ENCODE data around the gene SLC30A2. TPM values are rescaled to one million over a fixed set of nuclear protein-coding genes. Genes with fewer than 3 reads are reported as not detected.

The SLC30A2 gene
- total and polyA plus RNA-seq, 4 donors: 0.11 to 0.26 (median 0.19) TPM; not detected in 1

- H3K36me3 ChIP-seq (ENCODE audit: control insufficient read depth, insufficient read depth, low read length): no peaks in the 10 kb centered on the region
- no peak overlapping the region for H3K4me3 ChIP-seq (ENCODE audit: low read depth, low read length)
- 80% methylated on average over 5 of the region's 5 CpGs for WGBS (ENCODE audit: insufficient coverage)
- DNase-seq (ENCODE audit: low read depth in 4 of 6, low spot score in 6 of 6): no peak
- H3K27ac ChIP-seq (ENCODE audit: low read depth, low read length): no peak overlapping the region
- no peaks in the 10 kb centered on the region for H3K4me1 ChIP-seq (ENCODE audit: control insufficient read depth, insufficient read depth, low read length)
- H3K27me3 ChIP-seq (ENCODE audit: control insufficient read depth, insufficient read depth, low read length): peaks cover 8% of the 10 kb centered on the region
- no peaks in the 10 kb centered on the region for H3K9me3 ChIP-seq (ENCODE audit: control insufficient read depth, insufficient read depth, low read length)
These were observed 12.2 kb upstream of the SLC30A2 start for GRCh38 chr1:26058052-26058595.

DNA sequence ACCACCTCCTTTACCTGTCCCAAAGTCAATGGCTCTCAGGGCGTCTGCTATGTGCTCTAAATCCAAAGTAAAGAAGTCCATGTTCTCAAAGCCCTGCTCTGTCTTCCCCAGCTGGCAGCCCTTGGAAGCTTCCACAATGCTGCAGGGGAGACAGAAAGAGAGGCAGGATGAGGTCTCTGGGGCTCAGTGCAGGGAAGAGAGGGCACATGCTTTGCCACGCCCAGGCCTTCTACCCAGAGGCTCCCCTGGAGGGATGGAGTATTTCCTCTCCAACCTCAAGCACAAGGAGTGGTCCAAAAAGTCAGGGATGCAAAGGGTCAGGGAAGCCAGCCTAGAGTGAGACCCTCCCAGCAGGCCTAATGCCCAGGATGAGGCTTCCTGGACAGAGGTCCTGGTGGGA is 11.3 kb upstream of the SLC30A2 start:
- no peaks in the 10 kb centered on the region for H3K36me3 ChIP-seq (ENCODE audit: control insufficient read depth, insufficient read depth, low read length)
- H3K4me1 ChIP-seq (ENCODE audit: control insufficient read depth, insufficient read depth, low read length): no peaks in the 10 kb centered on the region
- H3K4me3 ChIP-seq (ENCODE audit: low read depth, low read length): no peak overlapping the region
- no peaks in the 10 kb centered on the region for H3K9me3 ChIP-seq (ENCODE audit: control insufficient read depth, insufficient read depth, low read length)
- peaks cover 8% of the 10 kb centered on the region for H3K27me3 ChIP-seq (ENCODE audit: control insufficient read depth, insufficient read depth, low read length)
- 88% methylated on average over 1 of the region's 2 CpGs for WGBS (ENCODE audit: insufficient coverage)
- no peak for DNase-seq (ENCODE audit: low read depth in 4 of 6, low spot score in 6 of 6)
- H3K27ac ChIP-seq (ENCODE audit: low read depth, low read length): no peak overlapping the region

GRCh38 chr1:26055041-26055440 is 9.1 kb upstream of the SLC30A2 start:
- no peaks in the 10 kb centered on the region for H3K36me3 ChIP-seq (ENCODE audit: control insufficient read depth, insufficient read depth, low read length)
- no peaks in the 10 kb centered on the region for H3K4me1 ChIP-seq (ENCODE audit: control insufficient read depth, insufficient read depth, low read length)
- peaks cover 3% of the 10 kb centered on the region for H3K27me3 ChIP-seq (ENCODE audit: control insufficient read depth, insufficient read depth, low read length)
- WGBS (ENCODE audit: insufficient coverage): no CpG with 5 or more reads among the region's 2 CpGs
- no peaks in the 10 kb centered on the region for H3K9me3 ChIP-seq (ENCODE audit: control insufficient read depth, insufficient read depth, low read length)
- DNase-seq (ENCODE audit: low read depth in 4 of 6, low spot score in 6 of 6): no peak
- H3K4me3 ChIP-seq (ENCODE audit: low read depth, low read length): no peak overlapping the region
- H3K27ac ChIP-seq (ENCODE audit: low read depth, low read length): no peak overlapping the region

GRCh38 chr1:26053718-26054560 is 8.0 kb upstream of the SLC30A2 start:
- Histone ChIP-seq H3K9me3 (ENCODE audit: control insufficient read depth, insufficient read depth, low read length) (no peaks in the 10 kb centered on the region), H3K27me3 (ENCODE audit: control insufficient read depth, insufficient read depth, low read length) (peaks cover 8% of the 10 kb centered on the region), H3K4me1 (ENCODE audit: control insufficient read depth, insufficient read depth, low read length) (no peaks in the 10 kb centered on the region), H3K36me3 (ENCODE audit: control insufficient read depth, insufficient read depth, low read length) (no peaks in the 10 kb centered on the region), H3K27ac (ENCODE audit: low read depth, low read length) (no peak overlapping the region), H3K4me3 (ENCODE audit: low read depth, low read length) (no peak overlapping the region)
- 19% methylated on average over 13 of the region's 16 CpGs for WGBS (ENCODE audit: insufficient coverage)
- DNase-seq (ENCODE audit: low read depth in 4 of 6, low spot score in 6 of 6): no peak

- H3K4me3 ChIP-seq (ENCODE audit: low read depth, low read length): no peak overlapping the region
- DNase-seq (ENCODE audit: low read depth in 4 of 6, low spot score in 6 of 6): no peak
- H3K27ac ChIP-seq (ENCODE audit: low read depth, low read length): no peak overlapping the region
- no CpG with 5 or more reads among the region's 6 CpGs for WGBS (ENCODE audit: insufficient coverage)
- peaks cover 16% of the 10 kb centered on the region for H3K4me1 ChIP-seq (ENCODE audit: control insufficient read depth, insufficient read depth, low read length)
- no peaks in the 10 kb centered on the region for H3K9me3 ChIP-seq (ENCODE audit: control insufficient read depth, insufficient read depth, low read length)
- no peaks in the 10 kb centered on the region for H3K36me3 ChIP-seq (ENCODE audit: control insufficient read depth, insufficient read depth, low read length)
- peaks cover 32% of the 10 kb centered on the region for H3K27me3 ChIP-seq (ENCODE audit: control insufficient read depth, insufficient read depth, low read length)
These were observed 4.3 kb upstream of the SLC30A2 start for GRCh38 chr1:26050248-26050640.

- Histone ChIP-seq H3K4me1 (ENCODE audit: control insufficient read depth, insufficient read depth, low read length) (peaks cover 20% of the 10 kb centered on the region), H3K27me3 (ENCODE audit: control insufficient read depth, insufficient read depth, low read length) (peaks cover 37% of the 10 kb centered on the region), H3K27ac (ENCODE audit: low read depth, low read length) (no peak overlapping the region), H3K36me3 (ENCODE audit: control insufficient read depth, insufficient read depth, low read length) (no peaks in the 10 kb centered on the region), H3K4me3 (ENCODE audit: low read depth, low read length) (no peak overlapping the region), H3K9me3 (ENCODE audit: control insufficient read depth, insufficient read depth, low read length) (no peaks in the 10 kb centered on the region)
- WGBS (ENCODE audit: insufficient coverage): 69% methylated on average over 9 of the region's 10 CpGs
- DNase-seq (ENCODE audit: low read depth in 4 of 6, low spot score in 6 of 6): no peak
These were observed 3.8 kb upstream of the SLC30A2 start for GRCh38 chr1:26049531-26050247.

- WGBS (ENCODE audit: insufficient coverage): 69% methylated on average over 6 of the region's 7 CpGs
- no peaks in the 10 kb centered on the region for H3K9me3 ChIP-seq (ENCODE audit: control insufficient read depth, insufficient read depth, low read length)
- H3K36me3 ChIP-seq (ENCODE audit: control insufficient read depth, insufficient read depth, low read length): no peaks in the 10 kb centered on the region
- no peak overlapping the region for H3K4me3 ChIP-seq (ENCODE audit: low read depth, low read length)
- peaks cover 47% of the 10 kb centered on the region for H3K27me3 ChIP-seq (ENCODE audit: control insufficient read depth, insufficient read depth, low read length)
- peaks cover 20% of the 10 kb centered on the region for H3K4me1 ChIP-seq (ENCODE audit: control insufficient read depth, insufficient read depth, low read length)
- no peak overlapping the region for H3K27ac ChIP-seq (ENCODE audit: low read depth, low read length)
- no peak for DNase-seq (ENCODE audit: low read depth in 4 of 6, low spot score in 6 of 6)
These were observed 1.5 kb upstream of the SLC30A2 start for GRCh38 chr1:26047278-26047874.

DNA sequence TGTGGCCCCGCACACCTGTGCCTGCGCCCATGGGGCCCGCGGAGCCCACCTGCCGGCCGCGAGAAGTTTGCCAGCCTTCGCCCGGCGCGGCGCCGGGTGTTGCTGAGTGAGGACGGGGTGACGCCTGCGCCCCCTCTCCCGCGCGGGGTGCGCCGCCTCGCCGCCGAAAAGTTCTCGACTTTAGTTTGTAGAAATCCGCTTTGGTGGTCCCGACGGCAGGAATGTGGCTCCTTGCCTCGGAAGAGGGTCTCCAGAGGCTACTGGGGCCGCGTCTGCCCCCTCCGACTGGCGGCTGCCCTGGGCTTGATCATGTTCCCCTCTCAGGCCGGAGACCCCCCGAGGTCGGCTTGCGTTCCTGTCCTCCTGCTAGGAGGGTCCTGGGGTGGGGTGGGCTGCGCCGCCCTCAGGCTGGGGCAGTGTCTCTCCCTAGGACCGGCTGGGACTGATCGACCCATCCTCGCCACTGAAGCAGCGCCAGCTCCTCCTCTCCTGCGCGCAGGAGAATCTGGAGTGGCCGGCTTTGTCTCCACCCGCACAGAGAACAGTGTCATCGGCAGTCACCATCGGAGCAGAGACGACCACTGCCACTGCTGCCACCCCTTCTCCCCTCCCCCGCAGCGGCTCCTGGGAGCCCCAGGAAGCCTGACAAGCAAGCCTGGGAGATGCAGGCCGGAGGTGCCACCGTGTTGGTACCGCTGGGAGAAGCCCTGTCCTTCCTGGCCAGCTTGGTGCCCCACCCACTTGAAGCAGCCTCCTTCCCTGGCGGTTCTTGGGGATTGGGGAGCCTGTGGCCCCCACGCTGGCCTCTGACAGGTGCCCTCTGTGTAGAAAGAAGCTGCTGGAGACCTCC is 553 bp upstream of the SLC30A2 start:
- H3K27me3 ChIP-seq (ENCODE audit: control insufficient read depth, insufficient read depth, low read length): peaks cover 47% of the 10 kb centered on the region

More for the DNA sequence above, 553 bp upstream of the SLC30A2 start:
- Histone ChIP-seq H3K4me3 (ENCODE audit: low read depth, low read length) (no peak overlapping the region), H3K4me1 (ENCODE audit: control insufficient read depth, insufficient read depth, low read length) (peaks cover 20% of the 10 kb centered on the region), H3K9me3 (ENCODE audit: control insufficient read depth, insufficient read depth, low read length) (no peaks in the 10 kb centered on the region), H3K36me3 (ENCODE audit: control insufficient read depth, insufficient read depth, low read length) (no peaks in the 10 kb centered on the region), H3K27ac (ENCODE audit: low read depth, low read length) (no peak overlapping the region)
- DNase-seq (ENCODE audit: low read depth in 4 of 6, low spot score in 6 of 6): no peak
- 3% methylated on average over 57 of the region's 57 CpGs for WGBS (ENCODE audit: insufficient coverage)

Measured in spinal cord (tissue), 10 donors.